Mammary epithelial cell (primary cell): ENCODE results near the gene CRYZL1.

Experiments
- EZH2 ChIP-seq: IDR thresholded peaks from 2 replicates; pipeline ENCODE4 v1.6.1; 2012; ENCODE audit warnings: low read length, inconsistent platforms, borderline replicate concordance
- TF ChIP-seq, protein P1 (sequence below), 2 donors: IDR thresholded peaks in 1 of 2; conservative IDR thresholded peaks in 1 of 2; 2 replicates each; pipeline ENCODE4 v1.5.1; 2011 to 2012; ENCODE audit warnings: inconsistent platforms in 2 of 2, low read length in 2 of 2, mild to moderate bottlenecking in 2 of 2, control low read depth in 1 of 2, low read depth in 1 of 2; ENCODE audit not compliant: insufficient read depth in 1 of 2; ENCODE audit errors: extremely low read depth in 1 of 2

DNA sequence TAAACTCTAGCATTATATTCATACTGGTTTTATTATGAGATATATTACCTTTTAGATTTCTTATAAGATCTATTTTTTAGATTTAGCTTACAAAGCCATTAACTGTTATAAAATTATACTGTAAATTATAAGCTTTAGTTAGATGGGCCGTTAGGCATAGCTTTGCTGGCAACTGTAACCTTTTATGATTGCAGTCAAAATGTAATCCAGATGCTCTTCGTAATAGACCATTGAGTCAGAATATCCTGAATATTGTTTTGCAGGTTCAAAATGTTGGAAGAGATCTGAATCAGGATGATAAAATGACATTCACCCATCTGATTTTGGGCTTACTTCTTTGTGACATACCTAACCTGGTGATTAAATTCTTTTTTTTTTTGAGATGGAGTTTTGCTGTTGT lies 21.7 kb upstream of the CRYZL1 start:
- TF ChIP-seq, protein P1, sequence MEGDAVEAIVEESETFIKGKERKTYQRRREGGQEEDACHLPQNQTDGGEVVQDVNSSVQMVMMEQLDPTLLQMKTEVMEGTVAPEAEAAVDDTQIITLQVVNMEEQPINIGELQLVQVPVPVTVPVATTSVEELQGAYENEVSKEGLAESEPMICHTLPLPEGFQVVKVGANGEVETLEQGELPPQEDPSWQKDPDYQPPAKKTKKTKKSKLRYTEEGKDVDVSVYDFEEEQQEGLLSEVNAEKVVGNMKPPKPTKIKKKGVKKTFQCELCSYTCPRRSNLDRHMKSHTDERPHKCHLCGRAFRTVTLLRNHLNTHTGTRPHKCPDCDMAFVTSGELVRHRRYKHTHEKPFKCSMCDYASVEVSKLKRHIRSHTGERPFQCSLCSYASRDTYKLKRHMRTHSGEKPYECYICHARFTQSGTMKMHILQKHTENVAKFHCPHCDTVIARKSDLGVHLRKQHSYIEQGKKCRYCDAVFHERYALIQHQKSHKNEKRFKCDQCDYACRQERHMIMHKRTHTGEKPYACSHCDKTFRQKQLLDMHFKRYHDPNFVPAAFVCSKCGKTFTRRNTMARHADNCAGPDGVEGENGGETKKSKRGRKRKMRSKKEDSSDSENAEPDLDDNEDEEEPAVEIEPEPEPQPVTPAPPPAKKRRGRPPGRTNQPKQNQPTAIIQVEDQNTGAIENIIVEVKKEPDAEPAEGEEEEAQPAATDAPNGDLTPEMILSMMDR (conservative IDR thresholded peaks at IDR 0.05 in 1 of 2, IDR thresholded peaks at IDR 0.05 in 1 of 2; ENCODE audit: extremely low read depth in 1 of 2, insufficient read depth in 1 of 2, low read depth in 1 of 2, low read length in 2 of 2), result no peak
- TF ChIP-seq EZH2, result no peak
